Stomach smooth muscle (tissue), 2 donors: ENCODE results near the gene ACOT11.
"Not testable (repeated sequence)": the region's sequence is repeated elsewhere in the genome, so short reads cannot be mapped to it uniquely, and the experiment has no call there.

Experiments
- H3K27ac ChIP-seq: one replicate; pipeline ENCODE4 v1.7.0; 2013; ENCODE audit warnings: mild to moderate bottlenecking, low read length, inconsistent platforms
- H3K27me3 ChIP-seq, 2 donors: one replicate each; pipeline ENCODE4 v1.7.0; 2013; ENCODE audit warnings: low read length in 2 of 2; ENCODE audit not compliant: insufficient read depth in 2 of 2, control insufficient read depth in 1 of 2
- H3K36me3 ChIP-seq, 2 donors: one replicate each; pipeline ENCODE4 v1.7.0; 2013; ENCODE audit warnings: low read length in 2 of 2; ENCODE audit not compliant: control insufficient read depth in 2 of 2, insufficient read depth in 2 of 2
- H3K4me1 ChIP-seq: one replicate; pipeline ENCODE4 v1.7.0; 2013; ENCODE audit warnings: low read length; ENCODE audit not compliant: control insufficient read depth, insufficient read depth
- H3K4me3 ChIP-seq, 2 donors: one replicate each; pipeline ENCODE4 v1.7.0; 2013; ENCODE audit warnings: low read length in 2 of 2
- H3K9ac ChIP-seq, 2 donors: one replicate each; pipeline ENCODE4 v1.7.0; 2013; ENCODE audit warnings: low read length in 2 of 2, mild to moderate bottlenecking in 1 of 2
- H3K9me3 ChIP-seq, 2 donors: one replicate each; pipeline ENCODE4 v1.7.0; 2013; ENCODE audit warnings: low read length in 2 of 2; ENCODE audit not compliant: control insufficient read depth in 2 of 2
- donor health status: healthy.
- donor health status: Pancreatic carcinoma.

Gene ACOT11

DNA sequence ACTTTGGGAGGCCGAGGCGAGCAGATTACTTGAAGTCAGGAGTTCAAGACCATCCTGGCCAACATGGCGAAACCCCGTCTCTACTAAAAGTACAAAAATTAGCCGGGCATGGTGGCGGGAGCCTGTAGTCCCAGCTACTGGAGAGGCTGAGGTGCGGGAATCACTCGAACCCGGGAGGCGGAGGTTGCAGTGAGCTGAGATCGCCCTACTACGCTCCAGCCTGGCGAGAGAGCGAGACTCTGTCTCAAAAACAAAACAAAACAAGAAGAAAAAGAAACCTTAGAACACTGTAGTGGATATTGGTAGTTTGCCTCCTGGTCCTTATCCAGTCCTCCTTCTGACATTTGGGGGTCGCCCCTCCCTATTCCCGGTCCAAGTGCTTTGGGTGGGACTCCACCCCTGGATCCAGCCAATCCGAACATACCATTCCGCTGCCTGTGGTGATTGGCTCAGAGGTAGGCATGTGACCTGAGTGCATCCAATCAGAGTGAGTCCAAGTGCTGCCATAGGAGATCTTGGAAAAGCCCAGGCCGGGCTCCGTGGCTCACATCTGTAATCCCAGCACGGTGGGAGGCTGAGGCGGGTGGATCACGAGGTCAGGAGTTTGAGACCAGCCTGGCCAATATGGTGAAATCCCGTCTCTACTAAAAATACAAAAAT is 34.0 kb upstream of the ACOT11 start:
- not testable (repeated sequence) for H3K36me3 ChIP-seq, H3K9me3 ChIP-seq, H3K27ac ChIP-seq, H3K4me3 ChIP-seq, H3K27me3 ChIP-seq, H3K9ac ChIP-seq, H3K4me1 ChIP-seq

DNA sequence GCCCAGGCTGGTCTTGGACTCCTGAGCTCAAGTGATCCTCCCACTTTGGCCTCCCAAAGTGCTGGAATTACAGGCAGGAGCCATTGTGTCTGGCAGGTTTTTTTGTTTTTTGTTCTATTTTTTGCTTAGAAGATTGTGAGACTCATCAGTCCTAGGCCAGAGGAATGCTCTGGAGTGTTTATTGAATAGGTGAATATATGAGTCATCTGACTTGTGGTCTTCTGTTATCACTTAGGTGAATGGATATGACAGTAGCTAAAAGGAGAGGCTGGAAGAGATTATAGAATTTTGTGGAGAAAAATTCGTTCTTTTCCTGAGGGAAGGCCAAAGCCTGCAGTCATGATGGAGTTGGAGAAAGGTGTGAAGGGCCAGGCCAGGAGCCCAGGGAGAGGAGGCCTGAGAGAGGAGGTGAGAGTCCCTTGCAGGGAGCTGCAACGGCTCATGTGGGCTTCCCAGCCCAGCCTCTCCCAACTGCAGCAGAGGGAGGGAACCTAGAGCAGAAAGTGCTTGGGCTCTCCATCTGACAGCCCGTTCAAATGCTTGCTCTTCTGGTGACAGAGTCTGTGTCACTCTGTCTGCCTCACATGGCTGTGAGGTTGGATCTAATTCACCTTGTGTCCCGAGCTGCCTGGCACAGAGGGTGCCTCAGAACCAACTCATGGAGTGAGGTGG is 31.6 kb upstream of the ACOT11 start:
- Histone ChIP-seq H3K27ac (no peak overlapping the region), H3K4me3 (no peak overlapping the region), H3K9ac (no peak overlapping the region), H3K4me1 (no peaks in the 10 kb centered on the region), H3K9me3 (peaks cover 0 to 1% of the 10 kb centered on the region in 2 donors), H3K36me3 (no peaks in the 10 kb centered on the region), H3K27me3 (peaks cover 0 to 2% of the 10 kb centered on the region in 2 donors)

- Histone ChIP-seq H3K4me3 (no peak overlapping the region), H3K27ac (no peak overlapping the region), H3K9me3 (no peaks in the 10 kb centered on the region), H3K9ac (no peak overlapping the region), H3K4me1 (no peaks in the 10 kb centered on the region), H3K36me3 (no peaks in the 10 kb centered on the region), H3K27me3 (peaks cover 0 to 2% of the 10 kb centered on the region in 2 donors)
Observed at GRCh38 chr1:54517496-54517895, 30.5 kb upstream of the ACOT11 start.

DNA sequence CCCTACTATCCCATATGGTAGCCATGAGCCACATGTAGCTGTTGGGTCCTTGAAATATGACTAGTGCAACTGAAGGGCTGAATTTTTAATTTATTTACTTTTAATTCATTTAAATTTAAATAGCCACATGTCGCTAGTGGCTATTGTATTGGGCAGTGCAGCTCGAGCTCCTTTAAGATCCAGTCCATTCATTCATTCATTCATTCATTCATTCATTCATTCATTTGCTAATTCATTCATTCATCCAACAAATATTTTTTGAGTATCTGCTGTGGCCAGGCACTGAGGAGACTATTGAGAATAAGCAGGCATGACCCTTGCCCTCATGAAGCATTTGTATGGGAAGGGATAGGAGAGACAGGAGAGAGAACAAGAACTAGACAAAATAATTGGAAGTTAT is 29.5 kb upstream of the ACOT11 start:
- Histone ChIP-seq H3K4me3 (no peak overlapping the region), H3K9ac (no peak overlapping the region), H3K27ac (no peak overlapping the region), H3K4me1 (no peaks in the 10 kb centered on the region), H3K36me3 (no peaks in the 10 kb centered on the region), H3K9me3 (no peaks in the 10 kb centered on the region), H3K27me3 (peaks cover 0 to 2% of the 10 kb centered on the region in 2 donors)

DNA sequence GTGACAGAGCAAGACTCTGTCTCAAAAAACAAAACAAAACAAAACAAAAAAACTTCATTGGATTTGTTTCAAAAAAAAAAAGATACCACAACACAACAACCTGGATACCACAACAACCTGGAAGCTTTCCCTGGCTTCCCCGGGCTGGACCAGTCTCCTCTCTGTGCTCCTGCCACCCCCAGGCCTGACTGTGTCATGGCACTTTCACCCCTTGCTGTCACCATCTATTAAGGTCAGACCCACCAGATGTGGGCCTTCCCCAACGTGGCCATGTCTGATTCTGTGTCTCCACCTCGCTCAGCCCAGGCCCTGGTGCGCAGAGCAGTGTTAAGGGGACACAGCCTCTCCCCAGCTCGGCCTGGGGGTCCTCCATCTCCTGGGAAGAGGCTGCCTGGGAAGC is 28.3 kb upstream of the ACOT11 start:
- Histone ChIP-seq H3K27me3 (peaks cover 0 to 2% of the 10 kb centered on the region in 2 donors), H3K36me3 (no peaks in the 10 kb centered on the region), H3K9ac (no peak overlapping the region), H3K27ac (no peak overlapping the region), H3K4me1 (no peaks in the 10 kb centered on the region), H3K9me3 (no peaks in the 10 kb centered on the region), H3K4me3 (no peak overlapping the region)

DNA sequence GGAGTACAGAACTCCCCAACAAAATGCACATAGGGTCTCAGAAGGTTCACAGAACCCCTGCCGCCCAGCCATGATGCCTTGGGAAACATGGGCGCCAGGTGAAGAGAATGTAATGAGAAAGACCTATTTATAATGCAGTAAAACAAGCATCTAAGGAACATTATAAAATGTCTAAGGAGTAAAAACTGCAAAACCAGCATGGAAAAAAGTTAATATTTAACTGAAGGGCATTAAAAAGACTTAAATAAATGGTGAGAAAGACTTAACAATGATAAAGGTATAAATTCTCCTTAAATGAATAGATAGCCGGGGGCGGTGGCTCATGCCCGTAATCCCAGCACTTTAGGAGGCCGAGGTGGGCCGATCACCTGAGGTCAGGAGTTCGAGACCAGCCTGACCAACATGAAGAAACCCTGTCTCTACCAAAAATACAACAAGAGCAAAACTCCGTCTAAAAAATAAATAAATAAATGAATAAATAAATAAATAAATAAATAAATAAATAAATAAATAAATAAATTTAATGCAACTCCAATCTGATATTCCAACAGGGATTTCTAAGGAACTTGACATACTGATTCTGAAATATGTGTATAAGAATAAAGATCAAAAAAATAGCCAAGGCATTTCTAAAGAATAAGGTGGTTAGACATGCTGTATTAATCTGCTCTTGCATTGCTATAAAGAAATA is 27.3 kb upstream of the ACOT11 start:
- Histone ChIP-seq H3K36me3 (no peaks in the 10 kb centered on the region), H3K9ac (no peak overlapping the region), H3K27ac (no peak overlapping the region), H3K4me3 (no peak overlapping the region), H3K27me3 (peaks cover 0 to 2% of the 10 kb centered on the region in 2 donors), H3K4me1 (no peaks in the 10 kb centered on the region), H3K9me3 (no peaks in the 10 kb centered on the region)

- H3K9ac ChIP-seq, H3K4me3 ChIP-seq, H3K27me3 ChIP-seq, H3K27ac ChIP-seq, H3K36me3 ChIP-seq, H3K4me1 ChIP-seq, H3K9me3 ChIP-seq: not testable (repeated sequence)
Observed at GRCh38 chr1:54526565-54526964, 21.5 kb upstream of the ACOT11 start.

GRCh38 chr1:54528613-54529012 is 19.4 kb upstream of the ACOT11 start:
- Histone ChIP-seq H3K9me3 (no peaks in the 10 kb centered on the region), H3K4me3 (no peak overlapping the region), H3K36me3 (no peaks in the 10 kb centered on the region), H3K27me3 (no peaks in the 10 kb centered on the region), H3K4me1 (no peaks in the 10 kb centered on the region), H3K27ac (no peak overlapping the region), H3K9ac (no peak overlapping the region)

GRCh38 chr1:54532033-54532432 is 16.0 kb upstream of the ACOT11 start:
- Histone ChIP-seq H3K9me3 (no peaks in the 10 kb centered on the region), H3K4me3 (no peak overlapping the region), H3K27ac (no peak overlapping the region), H3K4me1 (no peaks in the 10 kb centered on the region), H3K27me3 (no peaks in the 10 kb centered on the region), H3K36me3 (no peaks in the 10 kb centered on the region), H3K9ac (no peak overlapping the region)

DNA sequence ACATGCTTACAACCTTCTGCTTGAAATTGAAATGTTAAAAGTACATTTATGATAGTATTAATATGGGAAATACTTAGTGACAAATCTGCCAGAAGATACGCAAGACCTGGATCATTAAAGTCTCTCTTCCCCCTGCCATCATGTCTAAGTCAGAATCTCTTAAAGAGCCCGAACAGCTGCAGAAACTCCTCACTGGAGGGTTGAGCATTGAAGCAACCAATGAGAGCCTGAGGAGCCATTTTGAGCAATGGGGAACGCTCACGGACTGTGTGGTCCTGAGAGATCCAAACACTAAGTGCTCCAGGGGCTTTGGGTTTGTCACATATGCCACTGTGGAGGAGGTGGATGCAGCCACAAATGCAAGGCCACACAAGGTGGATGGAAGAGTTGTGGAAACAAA is 11.4 kb upstream of the ACOT11 start:
- not testable (repeated sequence) for H3K27me3 ChIP-seq, H3K9ac ChIP-seq, H3K4me3 ChIP-seq, H3K36me3 ChIP-seq, H3K9me3 ChIP-seq, H3K4me1 ChIP-seq, H3K27ac ChIP-seq

- H3K4me3 ChIP-seq: no peak overlapping the region
- H3K4me1 ChIP-seq: peaks cover 9% of the 10 kb centered on the region
- H3K27me3 ChIP-seq: no peaks in the 10 kb centered on the region
- no peak overlapping the region for H3K27ac ChIP-seq
- no peaks in the 10 kb centered on the region for H3K9me3 ChIP-seq
- H3K9ac ChIP-seq: no peak overlapping the region
- no peaks in the 10 kb centered on the region for H3K36me3 ChIP-seq
Observed at GRCh38 chr1:54537611-54538010, 10.4 kb upstream of the ACOT11 start.
